ENCODE data around the gene RAE1. TPM values are rescaled to one million over a fixed set of nuclear protein-coding genes. Genes with fewer than 3 reads are reported as not detected.

The RAE1 gene
- total RNA-seq, 1 experiment from 2014 or later: 34.5 TPM

GRCh38 chr20:57404006-57404405 is 53.0 kb downstream of the RAE1 start:
- Histone ChIP-seq H3K4me1 (ENCODE audit: control insufficient read depth, insufficient read depth, low read length) (no peaks in the 10 kb centered on the region), H3K36me3 (ENCODE audit: control insufficient read depth, insufficient read depth, low read length) (no peaks in the 10 kb centered on the region), H3K4me3 (ENCODE audit: low read depth in 2 of 2, low read length in 2 of 2) (no peak overlapping the region), H3K27ac (ENCODE audit: low read length) (no peak overlapping the region), H3K9me3 (ENCODE audit: control insufficient read depth, insufficient read depth, low read depth, low read length) (no peaks in the 10 kb centered on the region), H3K27me3 (ENCODE audit: control insufficient read depth, insufficient read depth, low read length) (no peaks in the 10 kb centered on the region)
- no TSS peak for BruUV-seq (replicated peaks)
- ChIA-PET POLR2A (no interaction called here), CTCF (no interaction called here)
- DNase-seq (ENCODE audit: low read depth, low spot score) (no peak), ATAC-seq (no peak)
- in situ Hi-C loops (cut with HindIII; ENCODE audit: low pct_unique_long_range_greater_than_20kb, low sequenced_read_pairs) (no loop called here), intact Hi-C loops (cut with micrococcal nuclease; ENCODE audit: unreplicated experiment) (no loop called here)
- TF ChIP-seq CTCF (IDR thresholded peaks at IDR 0.05) (no peak), REST (IDR thresholded peaks at IDR 0.05; ENCODE audit: insufficient read depth in 1 of 2, low read depth in 2 of 2, low read length in 1 of 2) (no peak), TCF7L2 (IDR thresholded peaks at IDR 0.05; ENCODE audit: low read depth, low read length) (no peak)

GRCh38 chr20:57404419-57405072 is 53.5 kb downstream of the RAE1 start:
- TF ChIP-seq TCF7L2 (IDR thresholded peaks at IDR 0.05; ENCODE audit: low read depth, low read length) (no peak), CTCF (IDR thresholded peaks at IDR 0.05) (no peak), REST (IDR thresholded peaks at IDR 0.05; ENCODE audit: insufficient read depth in 1 of 2, low read depth in 2 of 2, low read length in 1 of 2) (no peak), SIN3A (IDR thresholded peaks at IDR 0.05; ENCODE audit: borderline replicate concordance, insufficient read depth, low read depth, low read length) (no peak), POLR2AphosphoS5 (IDR thresholded peaks at IDR 0.05; ENCODE audit: low read depth, low read length) (no peak)
- H3K9me3 ChIP-seq (ENCODE audit: control insufficient read depth, insufficient read depth, low read depth, low read length): no peaks in the 10 kb centered on the region
- CTCF ChIA-PET: no interaction called here
- H3K36me3 ChIP-seq (ENCODE audit: control insufficient read depth, insufficient read depth, low read length): no peaks in the 10 kb centered on the region
- no TSS peak for BruUV-seq (replicated peaks)
- ATAC-seq (no peak), DNase-seq (ENCODE audit: low read depth, low spot score) (no peak)
- POLR2A ChIA-PET: no interaction called here
- H3K4me1 ChIP-seq (ENCODE audit: control insufficient read depth, insufficient read depth, low read length): no peaks in the 10 kb centered on the region
- H3K27ac ChIP-seq (ENCODE audit: low read length): no peak overlapping the region
- H3K27me3 ChIP-seq (ENCODE audit: control insufficient read depth, insufficient read depth, low read length): no peaks in the 10 kb centered on the region
- intact Hi-C loops (cut with micrococcal nuclease; ENCODE audit: unreplicated experiment): no loop called here
- no peak overlapping the region for H3K4me3 ChIP-seq (ENCODE audit: low read depth in 2 of 2, low read length in 2 of 2)
- in situ Hi-C loops (cut with HindIII; ENCODE audit: low pct_unique_long_range_greater_than_20kb, low sequenced_read_pairs): no loop called here
